Activated naive CD8-positive, alpha-beta T cell treated with anti-CD3 and anti-CD28 coated beads for 36 hours (primary cell): ENCODE data around the gene ENTPD6. TPM values are rescaled to one million over a fixed set of nuclear protein-coding genes. Genes with fewer than 3 reads are reported as not detected.

Experiments used
- DNase-seq: peaks from one replicate; pipeline ENCODE4 v3.0.0; 2021
- H3K27ac Mint-ChIP-seq: one replicate; pipeline ENCODE4 v1.8.0; 2022; ENCODE audit warnings: mild to moderate bottlenecking, moderate library complexity, mixed read lengths
- H3K27me3 Mint-ChIP-seq: one replicate; pipeline ENCODE4 v1.8.0; 2022; ENCODE audit warnings: mild to moderate bottlenecking, mixed read lengths
- H3K36me3 Mint-ChIP-seq: one replicate; pipeline ENCODE4 v1.8.0; 2021; ENCODE audit warnings: mild to moderate bottlenecking, mixed read lengths
- H3K4me1 Mint-ChIP-seq: one replicate; pipeline ENCODE4 v1.8.0; 2021; ENCODE audit warnings: mixed read lengths
- H3K4me3 Mint-ChIP-seq: one replicate; pipeline ENCODE4 v1.8.0; 2022; ENCODE audit warnings: mild to moderate bottlenecking, moderate library complexity, mixed read lengths
- H3K9me3 Mint-ChIP-seq: one replicate; pipeline ENCODE4 v1.8.0; 2022; ENCODE audit warnings: mixed read lengths
- total RNA-seq, 2 experiments: library from RNA; stranded (reverse); gene quantifications; one replicate each; pipeline ENCODE4 v1.2.3, GENCODE V29; 2021

ENTPD6 gene
- total RNA-seq, 2 experiments from 2014 or later, result 35.2 to 40.2 TPM

DNA sequence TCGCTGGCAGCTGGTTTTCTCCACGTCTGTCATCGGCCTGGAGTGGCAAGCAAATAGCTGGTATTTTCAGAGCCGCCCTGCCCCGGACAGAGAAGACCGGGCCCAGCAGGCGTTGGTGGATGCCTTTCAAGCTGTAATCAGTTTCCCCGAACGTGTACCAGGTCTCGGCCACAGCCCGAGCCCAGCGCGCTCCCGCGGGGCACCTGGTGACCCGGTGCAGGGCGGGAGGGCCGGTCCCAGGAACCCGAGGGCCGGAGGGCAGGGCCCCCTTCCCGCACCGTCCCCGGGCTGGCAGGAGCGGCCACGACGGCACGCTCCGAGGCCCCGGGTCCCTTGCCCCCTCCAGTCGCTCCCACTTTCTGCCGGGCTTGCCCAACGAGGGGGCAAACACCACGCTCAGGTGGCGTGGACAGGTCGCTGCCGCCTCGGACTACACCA lies 52.0 kb downstream of the ENTPD6 start:
- DNase-seq, result peak; percentile 27
- Mint-ChIP-seq H3K4me3 (peak overlapping the region; percentile 90), H3K4me1 (peaks cover 48% of the 10 kb centered on the region), H3K27me3 (peaks cover 8% of the 10 kb centered on the region), H3K9me3 (no peaks in the 10 kb centered on the region), H3K27ac (peak overlapping the region; percentile 48), H3K36me3 (peaks cover 8% of the 10 kb centered on the region)

GRCh38 chr20:25247956-25248785 lies 52.7 kb downstream of the ENTPD6 start, which contains the start of gene PYGB:
PYGB (plus strand) TSS chr20:25248085; CDS start chr20:25248179, 94 bp downstream.
- H3K4me1 Mint-ChIP-seq, result peaks cover 55% of the 10 kb centered on the region
- H3K27me3 Mint-ChIP-seq, result peaks cover 7% of the 10 kb centered on the region
- peak within 1 kb of the TSS; percentile 94 for H3K4me3 Mint-ChIP-seq
- peaks cover 8% of the 10 kb centered on the region for H3K36me3 Mint-ChIP-seq
- no peaks in the 10 kb centered on the region for H3K9me3 Mint-ChIP-seq
- peak within 1 kb of the TSS; percentile 90 for H3K27ac Mint-ChIP-seq
- DNase-seq, result peak; percentile 82

GRCh38 chr20:25248786-25249172 lies 53.3 kb downstream of the ENTPD6 start:
- no peak for DNase-seq
- Mint-ChIP-seq H3K4me3 (peak overlapping the region; percentile 94), H3K9me3 (no peaks in the 10 kb centered on the region), H3K27me3 (peaks cover 7% of the 10 kb centered on the region), H3K27ac (peak overlapping the region; percentile 76), H3K36me3 (peaks cover 6% of the 10 kb centered on the region), H3K4me1 (peaks cover 58% of the 10 kb centered on the region)

DNA sequence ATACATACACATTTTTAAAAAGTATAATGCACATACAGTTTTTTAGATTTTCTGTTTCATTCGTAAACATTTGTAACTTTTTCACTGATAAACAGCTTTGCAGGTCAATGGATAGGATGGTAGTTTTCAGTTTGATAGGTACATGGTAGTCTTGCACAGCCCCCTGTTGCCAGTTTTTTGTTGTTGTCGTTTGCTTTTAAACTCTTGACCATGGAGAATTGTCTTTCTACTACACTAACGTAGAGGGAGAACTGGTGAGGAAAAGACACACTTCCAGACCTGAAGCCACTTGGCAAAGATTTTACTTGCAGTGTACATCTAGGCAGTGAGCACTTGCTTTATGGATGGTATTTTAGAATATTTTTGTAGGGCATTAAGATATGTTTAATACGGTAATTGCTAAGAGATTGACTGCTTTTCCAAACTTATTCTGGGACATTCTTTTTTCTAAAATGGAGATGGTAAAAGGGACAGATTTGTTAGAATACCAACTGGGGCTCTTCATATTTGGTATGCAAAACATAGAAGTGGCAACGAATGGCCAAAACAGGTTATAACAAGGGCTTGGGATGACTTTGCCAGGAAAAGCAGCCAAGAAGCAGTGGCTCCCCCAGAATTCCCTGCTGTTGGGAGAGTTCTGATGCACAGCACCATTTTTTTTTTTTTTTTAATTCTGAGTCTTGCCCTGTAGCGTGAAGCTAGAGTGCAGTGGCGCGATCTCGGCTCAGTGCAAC lies 53.9 kb downstream of the ENTPD6 start:
- Mint-ChIP-seq H3K9me3 (no peaks in the 10 kb centered on the region), H3K27ac (peak overlapping the region; percentile 76), H3K36me3 (peaks cover 6% of the 10 kb centered on the region), H3K4me3 (peak overlapping the region; percentile 94), H3K4me1 (peaks cover 58% of the 10 kb centered on the region), H3K27me3 (peaks cover 7% of the 10 kb centered on the region)
- no peak for DNase-seq

- Mint-ChIP-seq H3K9me3 (no peaks in the 10 kb centered on the region), H3K27me3 (peaks cover 7% of the 10 kb centered on the region), H3K4me3 (peak overlapping the region; percentile 10), H3K36me3 (peaks cover 6% of the 10 kb centered on the region), H3K27ac (no peak overlapping the region), H3K4me1 (peaks cover 58% of the 10 kb centered on the region)
- DNase-seq, result no peak
These were observed 55.0 kb downstream of the ENTPD6 start for GRCh38 chr20:25250508-25250907.

- Mint-ChIP-seq H3K36me3 (peaks cover 6% of the 10 kb centered on the region), H3K4me1 (peaks cover 60% of the 10 kb centered on the region), H3K4me3 (no peak overlapping the region), H3K9me3 (no peaks in the 10 kb centered on the region), H3K27me3 (peaks cover 7% of the 10 kb centered on the region), H3K27ac (no peak overlapping the region)
- no peak for DNase-seq
These were observed 55.5 kb downstream of the ENTPD6 start for GRCh38 chr20:25251019-25251418.

DNA sequence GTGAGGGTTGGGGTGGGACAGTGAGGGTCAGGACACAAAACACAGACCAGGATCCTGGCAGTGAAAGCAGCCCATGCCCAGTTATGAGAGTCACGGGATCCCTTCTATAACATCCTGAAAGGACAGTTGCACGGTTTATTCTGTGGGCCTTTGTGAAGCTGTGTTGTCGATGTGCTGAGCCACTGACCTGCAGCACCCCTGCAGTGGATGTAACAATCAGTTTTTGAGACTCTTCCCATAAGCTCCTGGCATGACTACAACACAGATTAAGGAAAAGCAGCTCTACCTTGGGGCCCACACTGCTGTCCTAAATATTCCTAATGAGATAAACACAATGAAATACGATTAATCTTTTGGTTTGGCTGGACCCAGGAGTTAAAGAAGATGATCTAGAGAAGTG lies 56.0 kb downstream of the ENTPD6 start:
- Mint-ChIP-seq H3K4me1 (peaks cover 58% of the 10 kb centered on the region), H3K27ac (no peak overlapping the region), H3K36me3 (peaks cover 6% of the 10 kb centered on the region), H3K27me3 (peaks cover 3% of the 10 kb centered on the region), H3K4me3 (no peak overlapping the region), H3K9me3 (no peaks in the 10 kb centered on the region)
- no peak for DNase-seq

- DNase-seq, result no peak
- H3K27ac Mint-ChIP-seq, result peak overlapping the region; percentile 40
- H3K36me3 Mint-ChIP-seq, result peaks cover 8% of the 10 kb centered on the region
- no peaks in the 10 kb centered on the region for H3K27me3 Mint-ChIP-seq
- no peaks in the 10 kb centered on the region for H3K9me3 Mint-ChIP-seq
- H3K4me3 Mint-ChIP-seq, result no peak overlapping the region
- peaks cover 54% of the 10 kb centered on the region for H3K4me1 Mint-ChIP-seq
These were observed 56.7 kb downstream of the ENTPD6 start for GRCh38 chr20:25252230-25252651.

GRCh38 chr20:25252686-25253421 lies 57.3 kb downstream of the ENTPD6 start:
- H3K9me3 Mint-ChIP-seq, result no peaks in the 10 kb centered on the region
- peak overlapping the region; percentile 40 for H3K27ac Mint-ChIP-seq
- DNase-seq, result no peak
- H3K27me3 Mint-ChIP-seq, result no peaks in the 10 kb centered on the region
- H3K4me3 Mint-ChIP-seq, result no peak overlapping the region
- H3K36me3 Mint-ChIP-seq, result peaks cover 8% of the 10 kb centered on the region
- peaks cover 54% of the 10 kb centered on the region for H3K4me1 Mint-ChIP-seq

DNA sequence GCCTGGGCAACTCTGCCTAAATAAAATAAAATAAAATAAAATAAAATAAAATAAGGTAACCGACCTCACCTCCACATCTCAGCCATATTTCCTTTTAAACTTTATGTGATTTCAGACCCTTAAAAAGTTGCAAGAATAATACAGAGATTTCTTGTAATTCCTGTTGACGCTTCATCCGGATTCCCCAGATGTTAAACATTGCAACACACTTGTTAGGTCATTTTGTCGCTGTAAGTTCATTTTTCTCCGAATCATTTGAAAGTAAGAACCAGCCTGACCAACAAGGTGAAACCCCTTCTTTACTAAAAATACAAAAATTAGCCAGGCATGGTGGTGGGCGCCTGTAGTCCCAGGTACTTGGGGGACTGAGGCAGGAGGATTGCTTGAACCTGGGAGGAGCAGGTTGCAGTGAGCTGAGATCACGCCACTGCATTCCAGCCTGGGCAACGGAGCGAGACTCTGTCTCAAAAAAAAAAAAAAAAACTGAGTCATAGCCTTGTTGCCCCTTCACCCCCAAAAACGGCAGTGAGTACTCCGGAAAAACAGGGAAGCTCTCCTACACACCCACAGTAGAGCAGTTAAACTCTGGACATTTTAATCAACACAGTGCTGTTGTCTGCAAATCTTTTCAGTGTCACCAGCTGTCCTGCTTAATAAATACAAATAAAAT lies 58.2 kb downstream of the ENTPD6 start:
- no peak overlapping the region for H3K4me3 Mint-ChIP-seq

DNA sequence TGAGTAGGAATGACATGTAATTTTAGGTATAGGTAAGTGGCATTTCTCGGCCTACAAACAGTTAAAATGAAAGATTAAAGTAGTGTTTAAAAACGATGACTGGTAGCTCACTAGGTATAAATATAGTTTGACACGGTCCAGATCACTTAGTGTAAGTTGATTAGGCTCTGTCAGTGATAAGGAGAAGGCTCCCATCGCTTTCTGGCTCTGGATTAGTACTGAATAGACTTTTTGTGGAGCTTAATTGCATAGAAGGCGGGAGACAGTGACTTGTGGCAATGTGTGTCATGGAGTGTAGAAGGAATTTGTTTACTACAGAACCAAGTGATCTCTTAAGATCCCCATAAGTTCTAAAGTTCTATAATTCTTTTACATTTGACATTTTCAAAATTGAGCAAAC lies 59.1 kb downstream of the ENTPD6 start:
- H3K4me1 Mint-ChIP-seq, result peaks cover 60% of the 10 kb centered on the region
- H3K27ac Mint-ChIP-seq, result no peak overlapping the region
- H3K27me3 Mint-ChIP-seq, result no peaks in the 10 kb centered on the region
- no peak overlapping the region for H3K4me3 Mint-ChIP-seq
- H3K9me3 Mint-ChIP-seq, result no peaks in the 10 kb centered on the region
- no peak for DNase-seq
- peaks cover 18% of the 10 kb centered on the region for H3K36me3 Mint-ChIP-seq

More for the DNA sequence above, 58.2 kb downstream of the ENTPD6 start:
- Mint-ChIP-seq H3K9me3 (no peaks in the 10 kb centered on the region), H3K36me3 (peaks cover 10% of the 10 kb centered on the region), H3K27me3 (no peaks in the 10 kb centered on the region), H3K4me1 (peaks cover 59% of the 10 kb centered on the region), H3K27ac (no peak overlapping the region)
- no peak for DNase-seq

GRCh38 chr20:25254986-25255680 lies 59.6 kb downstream of the ENTPD6 start:
- Mint-ChIP-seq H3K27ac (no peak overlapping the region), H3K27me3 (no peaks in the 10 kb centered on the region), H3K9me3 (no peaks in the 10 kb centered on the region), H3K4me1 (peaks cover 62% of the 10 kb centered on the region), H3K4me3 (no peak overlapping the region), H3K36me3 (peaks cover 21% of the 10 kb centered on the region)
- no peak for DNase-seq

- no peaks in the 10 kb centered on the region for H3K9me3 Mint-ChIP-seq
- no peak overlapping the region for H3K4me3 Mint-ChIP-seq
- peaks cover 27% of the 10 kb centered on the region for H3K36me3 Mint-ChIP-seq
- DNase-seq, result no peak
- H3K4me1 Mint-ChIP-seq, result peaks cover 62% of the 10 kb centered on the region
- no peaks in the 10 kb centered on the region for H3K27me3 Mint-ChIP-seq
- H3K27ac Mint-ChIP-seq, result no peak overlapping the region
These were observed 60.8 kb downstream of the ENTPD6 start for GRCh38 chr20:25256226-25256859.
